HG03060 (cell line): ENCODE data around the gene PRPF40B.

Experiments used
- ATAC-seq: cut with Tn5 transposase; IDR thresholded peaks from one replicate; pipeline ENCODE4 v1.9.1; 2021; ENCODE audit warnings: low read depth, moderate number of reproducible peaks; ENCODE audit not compliant: unreplicated experiment

The PRPF40B gene

GRCh38 chr12:49635036-49635435 lies 11.7 kb downstream of the PRPF40B start:
- no peak for ATAC-seq

GRCh38 chr12:49635656-49636055 lies 12.3 kb downstream of the PRPF40B start:
- no peak for ATAC-seq

- no peak for ATAC-seq
These were observed 13.2 kb downstream of the PRPF40B start for GRCh38 chr12:49636574-49636973.

GRCh38 chr12:49636979-49637755 lies 13.8 kb downstream of the PRPF40B start:
- no peak for ATAC-seq

GRCh38 chr12:49641748-49642369 lies 18.5 kb downstream of the PRPF40B start:
- no peak for ATAC-seq

- no peak for ATAC-seq
These were observed 19.0 kb downstream of the PRPF40B start for GRCh38 chr12:49642370-49642802.

- no peak for ATAC-seq
These were observed 19.8 kb downstream of the PRPF40B start for GRCh38 chr12:49643135-49643534.

- no peak for ATAC-seq
These were observed 20.7 kb downstream of the PRPF40B start for GRCh38 chr12:49643961-49644619.

GRCh38 chr12:49644620-49644994 lies 21.2 kb downstream of the PRPF40B start:
- no peak for ATAC-seq

- no peak for ATAC-seq
These were observed 22.0 kb downstream of the PRPF40B start for GRCh38 chr12:49645146-49646039.

GRCh38 chr12:49646331-49646830 lies 23.0 kb downstream of the PRPF40B start:
- no peak for ATAC-seq

- no peak for ATAC-seq
These were observed 23.7 kb downstream of the PRPF40B start for GRCh38 chr12:49646871-49647654.

- no peak for ATAC-seq
These were observed 24.7 kb downstream of the PRPF40B start for GRCh38 chr12:49647827-49648711.

GRCh38 chr12:49648712-49649003 lies 25.3 kb downstream of the PRPF40B start:
- no peak for ATAC-seq

GRCh38 chr12:49649445-49649844 lies 26.1 kb downstream of the PRPF40B start:
- ATAC-seq, result no peak

- ATAC-seq, result no peak
These were observed 26.5 kb downstream of the PRPF40B start for GRCh38 chr12:49649892-49650291.

- no peak for ATAC-seq
These were observed 28.5 kb downstream of the PRPF40B start for GRCh38 chr12:49651855-49652254.

- no peak for ATAC-seq
These were observed 29.7 kb downstream of the PRPF40B start for GRCh38 chr12:49652921-49653520.
